Esophagus muscularis mucosa (tissue), 4 donors: ENCODE measurements around the gene ASTN2. TPM values are rescaled to one million over a fixed set of nuclear protein-coding genes. Genes with fewer than 3 reads are reported as not detected.

ENCODE experiments used
- DNase-seq: peaks from one replicate; pipeline ENCODE4 v3.0.0-alpha.2; 2017; ENCODE audit errors: extremely low spot score
- H3K27ac ChIP-seq, 4 donors: fragments of 200-600 bp; sonication (generic); replicated peaks in 1 of 4; 1 replicate in 3 of 4; 2 replicates in 1 of 4; pipeline ENCODE4 v1.5.1; 2016 to 2019; ENCODE audit warnings: mild to moderate bottlenecking in 1 of 4
- H3K27me3 ChIP-seq, 4 donors: fragments of 200-600 bp; sonication (generic); one replicate each; pipeline versions ENCODE4 v1.5.1 to v1.6.0; 2016 to 2019
- H3K36me3 ChIP-seq, 4 donors: fragments of 200-600 bp; sonication (generic); one replicate each; pipeline ENCODE4 v1.5.1; 2016 to 2019
- H3K4me1 ChIP-seq, 4 donors: fragments of 200-600 bp; sonication (generic); one replicate each; pipeline ENCODE4 v1.5.1; 2016 to 2019
- H3K4me3 ChIP-seq, 4 donors: fragments of 200-600 bp; sonication (generic); 1 replicate in 2 of 4; 2 replicates in 2 of 4; pipeline ENCODE4 v1.5.1; 2016 to 2019; ENCODE audit warnings: mild to moderate bottlenecking in 4 of 4, moderate library complexity in 1 of 4
- H3K9me3 ChIP-seq, 4 donors: fragments of 200-600 bp; sonication (generic); 1 replicate in 3 of 4; 2 replicates in 1 of 4; pipeline ENCODE4 v1.5.1; 2016 to 2019
- CTCF ChIP-seq, 3 experiments: fragments of 200-600 bp in 2 of 3; fragments of 450-650 bp in 1 of 3; sonication (generic) in 2 of 3; IDR thresholded peaks; one replicate each; pipeline ENCODE4 v1.5.1; 2017 to 2019; ENCODE audit warnings: antibody characterized with exemption in 3 of 3, mild to moderate bottlenecking in 2 of 3, moderate library complexity in 1 of 3
- EP300 ChIP-seq: sonication (generic); formaldehyde crosslinking; IDR thresholded peaks from one replicate; pipeline ENCODE4 v1.6.1; 2017; ENCODE audit warnings: antibody characterized with exemption
- POLR2A ChIP-seq: fragments of 450-650 bp; IDR thresholded peaks from one replicate; pipeline ENCODE4 v1.6.1; 2017; ENCODE audit warnings: antibody characterized with exemption, moderate library complexity, mild to moderate bottlenecking, low read depth
- POLR2AphosphoS5 ChIP-seq, 2 donors: sonication (generic); formaldehyde crosslinking; IDR thresholded peaks; one replicate each; pipeline ENCODE4 v1.6.1; 2017; ENCODE audit warnings: antibody characterized with exemption in 2 of 2
- WGBS: methylation state at CpG from one replicate; pipeline ENCODE4 v1.1.5; 2018; 5-methylcytosine and 5-hydroxymethylcytosine counted together
- intact Hi-C: fragments of 100-400 bp; cut with DNase I; formaldehyde crosslinking; loops from one replicate; pipeline ENCODE4 v1.15.1; 2023
- total RNA-seq, 4 donors: library from RNA; depleted of rRNA; stranded (reverse); fragments of >200 nt; gene quantifications; one replicate each; pipeline versions ENCODE4 v1.1.0 to v1.2.1, GENCODE V29; 2016

The ASTN2 gene
- total RNA-seq, 4 donors from 2014 or later, result 4.2 to 6.9 (median 5.5) TPM

GRCh38 chr9:117307701-117308100 is 107.2 kb downstream of the ASTN2 start:
- no peak overlapping the region for H3K4me3 ChIP-seq
- 51% methylated on average over 3 of the region's 3 CpGs for WGBS

GRCh38 chr9:117306032-117306431 is 108.8 kb downstream of the ASTN2 start:
- H3K27me3 ChIP-seq, result peaks cover 0 to 16% (median 0%) of the 10 kb centered on the region in 4 donors
- 81% methylated on average over 3 of the region's 3 CpGs for WGBS
- H3K36me3 ChIP-seq, result no peaks in the 10 kb centered on the region
- H3K4me1 ChIP-seq, result no peaks in the 10 kb centered on the region
- TF ChIP-seq POLR2AphosphoS5 (IDR thresholded peaks at IDR 0.05) (no peak), POLR2A (no peak), CTCF (IDR thresholded peaks at IDR 0.05) (no peak), EP300 (no peak)
- no peak overlapping the region for H3K4me3 ChIP-seq
- H3K9me3 ChIP-seq, result no peaks in the 10 kb centered on the region
- no peak overlapping the region for H3K27ac ChIP-seq
- intact Hi-C loops, result no loop called here
- DNase-seq, result no peak

More at GRCh38 chr9:117307701-117308100, 107.2 kb downstream of the ASTN2 start:
- H3K36me3 ChIP-seq, result no peaks in the 10 kb centered on the region
- H3K4me1 ChIP-seq, result no peaks in the 10 kb centered on the region
- intact Hi-C loops, result no loop called here
- no peaks in the 10 kb centered on the region for H3K9me3 ChIP-seq
- DNase-seq, result no peak
- no peak overlapping the region for H3K27ac ChIP-seq
- H3K27me3 ChIP-seq, result peaks cover 0 to 16% (median 0%) of the 10 kb centered on the region in 4 donors
- TF ChIP-seq EP300 (no peak), POLR2A (no peak), CTCF (IDR thresholded peaks at IDR 0.05) (no peak), POLR2AphosphoS5 (IDR thresholded peaks at IDR 0.05) (no peak)

- 71% methylated on average over 2 of the region's 2 CpGs for WGBS
- intact Hi-C loops, result no loop called here
- Histone ChIP-seq H3K27ac (no peak overlapping the region), H3K4me3 (no peak overlapping the region), H3K36me3 (no peaks in the 10 kb centered on the region), H3K9me3 (no peaks in the 10 kb centered on the region), H3K4me1 (no peaks in the 10 kb centered on the region), H3K27me3 (peaks cover 0 to 16% (median 0%) of the 10 kb centered on the region in 4 donors)
- no peak for TF ChIP-seq POLR2AphosphoS5 (IDR thresholded peaks at IDR 0.05)
- no peak for TF ChIP-seq EP300
- no peak for TF ChIP-seq POLR2A
- no peak for TF ChIP-seq CTCF (IDR thresholded peaks at IDR 0.05)
- no peak for DNase-seq
Observed at GRCh38 chr9:117305454-117305853, 109.4 kb downstream of the ASTN2 start.

- Histone ChIP-seq H3K36me3 (no peaks in the 10 kb centered on the region), H3K27me3 (peaks cover 0 to 16% (median 0%) of the 10 kb centered on the region in 4 donors), H3K4me1 (no peaks in the 10 kb centered on the region), H3K27ac (no peak overlapping the region), H3K9me3 (no peaks in the 10 kb centered on the region), H3K4me3 (no peak overlapping the region)
- WGBS, result 77% methylated on average over 5 of the region's 5 CpGs
- TF ChIP-seq POLR2A (no peak), EP300 (no peak), CTCF (IDR thresholded peaks at IDR 0.05) (no peak), POLR2AphosphoS5 (IDR thresholded peaks at IDR 0.05) (no peak)
- no peak for DNase-seq
- intact Hi-C loops, result no loop called here
Observed at GRCh38 chr9:117304549-117304948, 110.3 kb downstream of the ASTN2 start.

- Histone ChIP-seq H3K4me3 (no peak overlapping the region), H3K27me3 (peaks cover 0 to 16% (median 0%) of the 10 kb centered on the region in 4 donors), H3K9me3 (no peaks in the 10 kb centered on the region), H3K4me1 (no peaks in the 10 kb centered on the region), H3K27ac (no peak overlapping the region), H3K36me3 (no peaks in the 10 kb centered on the region)
- intact Hi-C loops, result no loop called here
- DNase-seq, result no peak
- no peak for TF ChIP-seq POLR2A
- TF ChIP-seq CTCF (IDR thresholded peaks at IDR 0.05), result no peak
- TF ChIP-seq EP300, result no peak
- no peak for TF ChIP-seq POLR2AphosphoS5 (IDR thresholded peaks at IDR 0.05)
- 80% methylated on average over 5 of the region's 5 CpGs for WGBS
Observed at GRCh38 chr9:117303643-117304230, 111.1 kb downstream of the ASTN2 start.
